ENCODE data around the gene MARS1.

MARS1 gene

GRCh38 chr12:57528176-57528575, 40.3 kb downstream of the MARS1 start:
- TF ChIP-seq FOXP2 (optimal IDR thresholded peaks at IDR 0.05; ENCODE audit: borderline replicate concordance, extremely low read depth, extremely low read length, insufficient read depth) (no peak), POLR2AphosphoS5 (IDR thresholded peaks at IDR 0.05; ENCODE audit: low read depth, low read length) (no peak), TAF1 (IDR thresholded peaks at IDR 0.05; ENCODE audit: borderline replicate concordance, insufficient read depth, low read length) (no peak), SIN3A (IDR thresholded peaks at IDR 0.05; ENCODE audit: borderline replicate concordance, insufficient read depth, low read length) (no peak)
- TF ChIP-seq, protein P1, sequence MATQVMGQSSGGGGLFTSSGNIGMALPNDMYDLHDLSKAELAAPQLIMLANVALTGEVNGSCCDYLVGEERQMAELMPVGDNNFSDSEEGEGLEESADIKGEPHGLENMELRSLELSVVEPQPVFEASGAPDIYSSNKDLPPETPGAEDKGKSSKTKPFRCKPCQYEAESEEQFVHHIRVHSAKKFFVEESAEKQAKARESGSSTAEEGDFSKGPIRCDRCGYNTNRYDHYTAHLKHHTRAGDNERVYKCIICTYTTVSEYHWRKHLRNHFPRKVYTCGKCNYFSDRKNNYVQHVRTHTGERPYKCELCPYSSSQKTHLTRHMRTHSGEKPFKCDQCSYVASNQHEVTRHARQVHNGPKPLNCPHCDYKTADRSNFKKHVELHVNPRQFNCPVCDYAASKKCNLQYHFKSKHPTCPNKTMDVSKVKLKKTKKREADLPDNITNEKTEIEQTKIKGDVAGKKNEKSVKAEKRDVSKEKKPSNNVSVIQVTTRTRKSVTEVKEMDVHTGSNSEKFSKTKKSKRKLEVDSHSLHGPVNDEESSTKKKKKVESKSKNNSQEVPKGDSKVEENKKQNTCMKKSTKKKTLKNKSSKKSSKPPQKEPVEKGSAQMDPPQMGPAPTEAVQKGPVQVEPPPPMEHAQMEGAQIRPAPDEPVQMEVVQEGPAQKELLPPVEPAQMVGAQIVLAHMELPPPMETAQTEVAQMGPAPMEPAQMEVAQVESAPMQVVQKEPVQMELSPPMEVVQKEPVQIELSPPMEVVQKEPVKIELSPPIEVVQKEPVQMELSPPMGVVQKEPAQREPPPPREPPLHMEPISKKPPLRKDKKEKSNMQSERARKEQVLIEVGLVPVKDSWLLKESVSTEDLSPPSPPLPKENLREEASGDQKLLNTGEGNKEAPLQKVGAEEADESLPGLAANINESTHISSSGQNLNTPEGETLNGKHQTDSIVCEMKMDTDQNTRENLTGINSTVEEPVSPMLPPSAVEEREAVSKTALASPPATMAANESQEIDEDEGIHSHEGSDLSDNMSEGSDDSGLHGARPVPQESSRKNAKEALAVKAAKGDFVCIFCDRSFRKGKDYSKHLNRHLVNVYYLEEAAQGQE (IDR thresholded peaks at IDR 0.05; ENCODE audit: insufficient read depth in 1 of 2, low read depth in 2 of 2, low read length in 2 of 2): no peak

DNA sequence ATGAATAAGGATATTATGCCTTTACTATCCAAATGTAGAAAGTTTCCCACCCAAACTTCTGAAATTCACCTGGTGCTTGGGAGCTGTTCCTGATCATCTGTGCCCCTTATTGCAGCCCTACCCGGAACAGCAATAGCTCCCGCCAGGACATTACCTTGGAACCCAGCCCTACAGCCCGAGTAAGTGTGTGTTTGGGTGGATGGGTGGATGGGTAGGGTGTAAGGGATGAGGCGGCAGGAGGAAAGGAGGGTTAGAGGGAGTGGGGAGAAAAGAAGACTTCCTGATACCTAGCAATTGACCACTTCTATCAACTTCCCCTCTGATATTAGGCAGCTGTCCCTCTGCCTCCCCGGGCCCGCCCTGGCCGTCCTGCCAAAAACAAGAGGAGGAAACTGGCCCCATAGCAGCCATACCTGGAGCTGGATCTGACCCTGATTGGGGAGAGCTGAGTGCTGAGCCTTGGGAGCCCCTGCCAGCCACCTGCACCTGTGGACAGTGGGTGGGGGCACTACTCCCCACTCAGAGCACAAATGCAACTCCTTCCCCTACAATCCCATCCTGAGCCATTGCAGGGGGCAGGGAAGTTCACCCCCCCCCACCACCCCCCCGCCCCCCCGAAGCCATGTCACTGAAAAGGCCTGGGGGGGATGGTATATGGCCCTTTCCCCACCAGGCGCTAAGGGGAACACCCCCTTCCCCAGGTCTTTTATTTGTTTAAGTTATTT, 41.1 kb downstream of the MARS1 start:
- TF ChIP-seq FOXP2 (optimal IDR thresholded peaks at IDR 0.05; ENCODE audit: borderline replicate concordance, extremely low read depth, extremely low read length, insufficient read depth) (no peak), SIN3A (IDR thresholded peaks at IDR 0.05; ENCODE audit: borderline replicate concordance, insufficient read depth, low read length) (no peak), TAF1 (IDR thresholded peaks at IDR 0.05; ENCODE audit: borderline replicate concordance, insufficient read depth, low read length) (no peak), POLR2AphosphoS5 (IDR thresholded peaks at IDR 0.05; ENCODE audit: low read depth, low read length) (no peak)
- TF ChIP-seq, protein P1 (IDR thresholded peaks at IDR 0.05; ENCODE audit: insufficient read depth in 1 of 2, low read depth in 2 of 2, low read length in 2 of 2): no peak

GRCh38 chr12:57529831-57530230, 42.0 kb downstream of the MARS1 start:
- TF ChIP-seq TAF1 (IDR thresholded peaks at IDR 0.05; ENCODE audit: borderline replicate concordance, insufficient read depth, low read length) (no peak), SIN3A (IDR thresholded peaks at IDR 0.05; ENCODE audit: borderline replicate concordance, insufficient read depth, low read length) (no peak), POLR2AphosphoS5 (IDR thresholded peaks at IDR 0.05; ENCODE audit: low read depth, low read length) (no peak)
- TF ChIP-seq, protein P1 (IDR thresholded peaks at IDR 0.05; ENCODE audit: insufficient read depth in 1 of 2, low read depth in 2 of 2, low read length in 2 of 2): no peak

DNA sequence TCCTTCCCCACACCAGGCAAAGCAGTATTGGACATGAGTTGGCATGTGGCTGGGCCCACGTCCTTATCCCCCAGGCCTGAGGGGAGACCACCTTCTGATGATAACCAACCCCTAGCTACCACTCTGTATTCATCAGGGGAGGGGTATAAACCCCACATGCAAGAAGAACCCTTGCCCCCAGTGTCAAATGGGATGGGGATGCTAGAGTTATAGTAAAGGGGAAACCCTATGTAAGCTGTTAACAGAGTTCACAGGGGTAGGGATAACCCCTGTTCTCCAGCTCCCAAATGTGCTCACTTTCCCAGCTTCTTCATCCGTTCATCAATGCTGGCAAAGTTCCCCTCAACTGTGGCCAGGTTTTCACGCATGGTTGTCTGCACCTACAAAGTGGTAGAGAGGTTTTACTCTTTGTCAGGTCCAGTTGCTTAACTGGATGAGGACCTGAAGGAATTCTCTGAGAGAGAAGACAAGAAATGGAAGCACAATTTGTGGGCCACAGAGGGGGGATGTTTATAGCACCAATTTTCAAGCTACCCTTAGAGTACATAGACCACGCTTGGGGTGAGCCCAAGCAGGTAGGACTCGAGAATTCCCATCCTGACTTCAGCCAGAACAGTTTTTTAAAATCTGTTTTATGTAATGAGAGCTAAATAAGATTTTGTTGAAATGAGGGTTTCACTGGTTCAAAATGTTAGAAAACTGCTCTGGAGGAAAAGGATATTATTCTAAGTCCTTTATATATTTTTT, 42.7 kb downstream of the MARS1 start:
- no peak; the same call in 1 of the 2 replicates for TF ChIP-seq POLR2AphosphoS5 (IDR thresholded peaks at IDR 0.05; ENCODE audit: low read depth, low read length)
- 0 out of 2 replicates have a peak, but pooled peaks have one; percentile 15 for TF ChIP-seq TAF1 (IDR thresholded peaks at IDR 0.05; ENCODE audit: borderline replicate concordance, insufficient read depth, low read length)

GRCh38 chr12:57531836-57532235, 44.0 kb downstream of the MARS1 start:
- peak; percentile 35 for TF ChIP-seq POLR2AphosphoS5 (IDR thresholded peaks at IDR 0.05; ENCODE audit: low read depth, low read length)
- no peak for TF ChIP-seq SIN3A (IDR thresholded peaks at IDR 0.05; ENCODE audit: borderline replicate concordance, insufficient read depth, low read length)
- TF ChIP-seq TAF1 (IDR thresholded peaks at IDR 0.05; ENCODE audit: borderline replicate concordance, insufficient read depth, low read length): no peak

DNA sequence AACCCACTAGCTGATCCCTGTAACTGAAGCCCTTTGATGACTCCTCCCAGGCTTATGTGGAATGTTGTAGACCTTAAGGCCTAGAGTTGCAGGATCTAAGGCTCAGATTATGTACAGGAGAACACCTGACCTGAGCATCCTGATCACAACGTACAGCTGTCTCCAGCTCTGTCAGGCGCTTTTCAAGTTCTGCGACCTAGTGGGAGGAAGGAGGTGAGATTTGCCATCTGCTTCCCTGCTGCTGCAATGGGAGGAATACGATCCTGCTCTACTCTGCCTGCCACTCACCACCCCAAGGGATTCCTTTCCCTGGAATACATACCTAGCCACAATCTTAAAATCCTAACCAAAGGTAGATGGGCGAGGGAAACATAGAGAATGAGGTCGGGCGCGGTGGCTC, 45.2 kb downstream of the MARS1 start:
- TF ChIP-seq POLR2AphosphoS5 (IDR thresholded peaks at IDR 0.05; ENCODE audit: low read depth, low read length) (no peak), TAF1 (IDR thresholded peaks at IDR 0.05; ENCODE audit: borderline replicate concordance, insufficient read depth, low read length) (no peak)
- TF ChIP-seq, protein P1 (IDR thresholded peaks at IDR 0.05; ENCODE audit: insufficient read depth in 1 of 2, low read depth in 2 of 2, low read length in 2 of 2): no peak
